OCI-LY1 (cell line): Measurements from ENCODE around the gene CEBPZ.
"Not testable (repeated sequence)": the region's sequence is repeated elsewhere in the genome, so short reads cannot be mapped to it uniquely, and the experiment has no call there.

ENCODE experiments used
- H2AFZ ChIP-seq: fragments of 200-600 bp; sonication (generic), shearing (Covaris generic); 2 replicates; pipeline ENCODE4 v1.6.0; 2014; ENCODE audit warnings: antibody characterized with exemption, mild to moderate bottlenecking, low read length
- H3F3A ChIP-seq: fragments of 200-600 bp; sonication (generic), shearing (Covaris generic); 2 replicates; pipeline ENCODE4 v1.6.0; 2014; ENCODE audit warnings: mild to moderate bottlenecking, antibody characterized with exemption, low read length, moderate library complexity; ENCODE audit not compliant: insufficient read depth
- H3K27ac ChIP-seq: fragments of 200-600 bp; sonication (generic); 2 replicates; pipeline ENCODE4 v1.5.1; 2014; ENCODE audit warnings: low read length, mixed run types, mild to moderate bottlenecking, low read depth; ENCODE audit not compliant: poor library complexity, severe bottlenecking
- H3K27me3 ChIP-seq: fragments of 200-600 bp; sonication (generic); 2 replicates; pipeline ENCODE4 v1.6.0; 2014; ENCODE audit warnings: antibody characterized with exemption, mild to moderate bottlenecking, low read length, moderate library complexity; ENCODE audit not compliant: insufficient read depth
- H3K36me3 ChIP-seq: fragments of 200-600 bp; sonication (generic); 2 replicates; pipeline ENCODE4 v1.6.1; 2014; ENCODE audit warnings: mild to moderate bottlenecking, antibody characterized with exemption, low read length, moderate library complexity, mixed read lengths; ENCODE audit not compliant: insufficient read depth
- H3K4me1 ChIP-seq: fragments of 200-600 bp; sonication (generic); 2 replicates; pipeline ENCODE4 v1.5.1; 2014; ENCODE audit warnings: mild to moderate bottlenecking, low read length, moderate library complexity; ENCODE audit not compliant: insufficient read depth, severe bottlenecking
- H3K4me2 ChIP-seq: fragments of 200-600 bp; sonication (generic), shearing (Covaris generic); 2 replicates; pipeline ENCODE4 v1.6.1; 2014; ENCODE audit warnings: low read length
- H3K4me3 ChIP-seq: fragments of 200-600 bp; sonication (generic); 2 replicates; pipeline ENCODE4 v1.5.1; 2014; ENCODE audit warnings: low read length, low read depth, mild to moderate bottlenecking, mixed read lengths; ENCODE audit not compliant: poor library complexity, severe bottlenecking
- H3K79me2 ChIP-seq: fragments of 200-600 bp; shearing (Covaris generic); 2 replicates; pipeline ENCODE4 v1.6.1; 2016; ENCODE audit warnings: mixed run types, low read length, mixed read lengths; ENCODE audit not compliant: insufficient read depth
- H3K9ac ChIP-seq: fragments of 200-600 bp; sonication (generic), shearing (Covaris generic); 2 replicates; pipeline ENCODE4 v1.6.1; 2014; ENCODE audit warnings: mild to moderate bottlenecking, low read length, mixed read lengths
- H3K9me2 ChIP-seq: fragments of 200-600 bp; sonication (generic), shearing (Covaris generic); 2 replicates; pipeline ENCODE4 v1.6.1; 2014; ENCODE audit warnings: low read depth, mild to moderate bottlenecking, low read length, mixed read lengths
- H3K9me3 ChIP-seq: fragments of 200-600 bp; shearing (Covaris generic); 2 replicates; pipeline ENCODE4 v1.6.1; 2014; ENCODE audit warnings: low read length, mixed read lengths
- H4K20me1 ChIP-seq: fragments of 200-600 bp; sonication (generic), shearing (Covaris generic); 2 replicates; pipeline ENCODE4 v1.6.0; 2016; ENCODE audit warnings: mild to moderate bottlenecking, low read length; ENCODE audit not compliant: insufficient read depth
- CTCF ChIP-seq: fragments of 200-600 bp; sonication (generic), shearing (Covaris generic); IDR thresholded peaks from 2 replicates; pipeline ENCODE4 v1.5.1; 2017; ENCODE audit warnings: mild to moderate bottlenecking, antibody characterized with exemption, low read length, moderate library complexity, mixed read lengths
- EZH2 ChIP-seq: fragments of 200-600 bp; sonication (generic), shearing (Covaris generic); IDR thresholded peaks from 2 replicates; pipeline ENCODE4 v1.8.0; 2017; ENCODE audit warnings: borderline replicate concordance, mixed run types, mild to moderate bottlenecking, antibody characterized with exemption, low read length, moderate library complexity, mixed read lengths

The CEBPZ gene

GRCh38 chr2:37228788-37229187 is 2.6 kb downstream of the CEBPZ start:
- no peak overlapping the region for H3K27ac ChIP-seq
- H3K4me2 ChIP-seq, result no peak overlapping the region
- peaks cover 44% of the 10 kb centered on the region for H3K4me1 ChIP-seq
- no peak overlapping the region for H3K9ac ChIP-seq
- TF ChIP-seq CTCF, result no peak
- TF ChIP-seq EZH2, result no peak
- no peaks in the 10 kb centered on the region for H3F3A ChIP-seq
- no peaks in the 10 kb centered on the region for H3K27me3 ChIP-seq
- no peaks in the 10 kb centered on the region for H4K20me1 ChIP-seq
- peaks cover 43% of the 10 kb centered on the region for H3K36me3 ChIP-seq
- H3K4me3 ChIP-seq, result no peak overlapping the region
- peaks cover 91% of the 10 kb centered on the region for H3K79me2 ChIP-seq
- H3K9me3 ChIP-seq, result no peaks in the 10 kb centered on the region
- H3K9me2 ChIP-seq, result no peaks in the 10 kb centered on the region
- no peak overlapping the region for H2AFZ ChIP-seq

- H3K36me3 ChIP-seq, result peaks cover 62% of the 10 kb centered on the region
- H2AFZ ChIP-seq, result no peak overlapping the region
- H3K4me3 ChIP-seq, result no peak overlapping the region
- no peaks in the 10 kb centered on the region for H3F3A ChIP-seq
- TF ChIP-seq EZH2, result no peak
- no peak for TF ChIP-seq CTCF
- H3K79me2 ChIP-seq, result peaks cover 72% of the 10 kb centered on the region
- H3K27ac ChIP-seq, result no peak overlapping the region
- no peak overlapping the region for H3K9ac ChIP-seq
- peaks cover 31% of the 10 kb centered on the region for H3K4me1 ChIP-seq
- H3K27me3 ChIP-seq, result no peaks in the 10 kb centered on the region
- no peak overlapping the region; the same call in 1 of the 2 replicates for H3K4me2 ChIP-seq
- no peaks in the 10 kb centered on the region for H4K20me1 ChIP-seq
- no peaks in the 10 kb centered on the region for H3K9me2 ChIP-seq
- no peaks in the 10 kb centered on the region for H3K9me3 ChIP-seq
Observed at GRCh38 chr2:37226863-37227262, 4.5 kb downstream of the CEBPZ start.

- not testable (repeated sequence) for H3K4me2 ChIP-seq, H4K20me1 ChIP-seq, H3K9ac ChIP-seq
Observed at GRCh38 chr2:37225129-37225528, 6.3 kb downstream of the CEBPZ start.

GRCh38 chr2:37224063-37224462 is 7.3 kb downstream of the CEBPZ start:
- no peaks in the 10 kb centered on the region for H3K27me3 ChIP-seq
- H3K79me2 ChIP-seq, result peaks cover 44% of the 10 kb centered on the region
- H3K4me1 ChIP-seq, result peaks cover 16% of the 10 kb centered on the region
- no peak overlapping the region for H3K4me3 ChIP-seq
- H4K20me1 ChIP-seq, result no peaks in the 10 kb centered on the region
- H3F3A ChIP-seq, result no peaks in the 10 kb centered on the region
- no peaks in the 10 kb centered on the region for H3K9me2 ChIP-seq
- no peaks in the 10 kb centered on the region for H3K9me3 ChIP-seq
- H2AFZ ChIP-seq, result no peak overlapping the region
- no peak overlapping the region for H3K9ac ChIP-seq
- no peak overlapping the region for H3K4me2 ChIP-seq
- no peak overlapping the region for H3K27ac ChIP-seq
- no peak for TF ChIP-seq EZH2
- TF ChIP-seq CTCF, result no peak
- H3K36me3 ChIP-seq, result peaks cover 84% of the 10 kb centered on the region

More at GRCh38 chr2:37225129-37225528, 6.3 kb downstream of the CEBPZ start:
- peaks cover 79% of the 10 kb centered on the region for H3K36me3 ChIP-seq
- not testable (repeated sequence) for H3K27me3 ChIP-seq, H2AFZ ChIP-seq, H3K9me2 ChIP-seq, H3K4me3 ChIP-seq, H3K27ac ChIP-seq, H3K9me3 ChIP-seq, H3F3A ChIP-seq
- peaks cover 26% of the 10 kb centered on the region for H3K4me1 ChIP-seq
- peaks cover 55% of the 10 kb centered on the region for H3K79me2 ChIP-seq
